T-helper 22 cell (primary cell): ENCODE results near the gene MICAL1.

Experiments used
- DNase-seq: peaks from one replicate; pipeline ENCODE4 v3.0.0-alpha.2; 2020; ENCODE audit warnings: low read depth

Gene MICAL1

GRCh38 chr6:109436041-109436440 lies 19.5 kb downstream of the MICAL1 start:
- DNase-seq = no peak

GRCh38 chr6:109434456-109434855 lies 21.1 kb downstream of the MICAL1 start:
- DNase-seq = no peak

- no peak for DNase-seq
These were observed 26.1 kb downstream of the MICAL1 start for GRCh38 chr6:109429496-109429895.

GRCh38 chr6:109428889-109429477 lies 26.6 kb downstream of the MICAL1 start:
- DNase-seq = no peak

GRCh38 chr6:109424946-109425345 lies 30.6 kb downstream of the MICAL1 start:
- no peak for DNase-seq

- no peak for DNase-seq
These were observed 34.4 kb downstream of the MICAL1 start for GRCh38 chr6:109421184-109421583.

GRCh38 chr6:109420751-109421150 lies 34.8 kb downstream of the MICAL1 start:
- DNase-seq = no peak

- no peak for DNase-seq
These were observed 37.9 kb downstream of the MICAL1 start for GRCh38 chr6:109417646-109418045.

- DNase-seq = no peak
These were observed 44.5 kb downstream of the MICAL1 start for GRCh38 chr6:109411034-109411433.

- DNase-seq = no peak
These were observed 49.4 kb downstream of the MICAL1 start for GRCh38 chr6:109406196-109406595.

GRCh38 chr6:109397020-109397419 lies 58.6 kb downstream of the MICAL1 start:
- DNase-seq = no peak

GRCh38 chr6:109396046-109396718 lies 59.4 kb downstream of the MICAL1 start:
- no peak for DNase-seq
